K562 (cell line): ENCODE results near the gene SETD7. TPM values are rescaled to one million over a fixed set of nuclear protein-coding genes. Genes with fewer than 3 reads are reported as not detected.

Source experiments
- ATAC-seq: fragments of 200-7000 bp; cut with Tn5 transposase; 3 replicates; pipeline ENCODE4 v1.9.1; 2020; ENCODE audit warnings: moderate library complexity
- BruUV-seq: library from RNA; stranded (reverse); fragments of 400-500 nt; replicated peaks from 2 replicates; lab custom pipeline; 2021; lab: Mats Ljungman, UMichigan
- CTCF ChIA-PET: fragments of 300-600 bp; formaldehyde crosslinking; extraction: SDS; loops from one replicate; lab custom pipeline; 2021; ENCODE audit warnings: low intra/inter-chr PET ratio; lab: Yijun Ruan, JAX
- POLR2A ChIA-PET: fragments of 300-600, 350-650 bp; sonication (Branson Sonifier 250); formaldehyde crosslinking; extraction: SDS; loops from one replicate; lab custom pipeline; 2021; ENCODE audit warnings: antibody characterized with exemption, inconsistent platforms; lab: Yijun Ruan, JAX
- DNase-seq, 4 experiments: peaks; one replicate each; pipeline versions ENCODE4 v3.0.0 to v3.0.0-alpha.2; 2011 to 2018; ENCODE audit warnings: low spot score in 3 of 4, mixed read lengths in 3 of 4; ENCODE audit errors: extremely low read depth in 1 of 4
- FAIRE-seq: peaks from 2 replicates; lab custom pipeline; 2011; peaks lifted over from hg19 to GRCh38; lab: Jason Lieb, UNC
- H2AFZ ChIP-seq: 2 replicates; pipeline ENCODE4 v1.6.0; 2011; ENCODE audit warnings: low read depth, low read length, control low read depth, inconsistent platforms
- H3K27ac ChIP-seq: fragments of 200-600 bp; 3 replicates; pipeline ENCODE4 v1.8.0; 2011; ENCODE audit warnings: low read depth, mild to moderate bottlenecking, control low read depth, inconsistent platforms, low read length, moderate library complexity, mixed read lengths; ENCODE audit errors: extremely low read depth
- H3K27me3 ChIP-seq, 2 experiments: fragments of 300-600 bp in 1 of 2; 2 replicates in 1 of 2; 3 replicates in 1 of 2; pipeline versions ENCODE4 v1.6.0 to v1.8.0; 2011; ENCODE audit warnings: inconsistent platforms in 2 of 2, low read length in 2 of 2, mild to moderate bottlenecking in 1 of 2, mixed read lengths in 1 of 2, moderate library complexity in 1 of 2; ENCODE audit not compliant: control insufficient read depth in 2 of 2, insufficient read depth in 2 of 2
- H3K36me3 ChIP-seq: fragments of 300-600 bp; 3 replicates; pipeline ENCODE4 v1.8.0; 2011; ENCODE audit warnings: mild to moderate bottlenecking, low read length, inconsistent platforms; ENCODE audit not compliant: control insufficient read depth, insufficient read depth
- H3K4me1 ChIP-seq, 2 experiments: fragments of 200-600 bp in 1 of 2; replicated peaks in 1 of 2; 2 replicates in 1 of 2; 3 replicates in 1 of 2; pipeline versions ENCODE4 v1.5.1 to v1.8.0; 2011; ENCODE audit warnings: inconsistent platforms in 2 of 2, low read length in 2 of 2, mild to moderate bottlenecking in 1 of 2, mixed read lengths in 1 of 2, moderate library complexity in 1 of 2; ENCODE audit not compliant: control insufficient read depth in 2 of 2, insufficient read depth in 2 of 2
- H3K4me2 ChIP-seq: 2 replicates; pipeline ENCODE4 v1.6.1; 2011; ENCODE audit warnings: low read length, control low read depth, inconsistent platforms, mixed read lengths; ENCODE audit not compliant: insufficient read depth
- H3K4me3 ChIP-seq: fragments of 200-600 bp; sonication (generic), shearing (Covaris generic); 2 replicates; pipeline ENCODE4 v1.5.1; 2016; ENCODE audit warnings: control low read depth, inconsistent platforms
- H3K79me2 ChIP-seq: fragments of 200-600 bp; 3 replicates; pipeline ENCODE4 v1.8.0; 2011; ENCODE audit warnings: low read length, inconsistent platforms; ENCODE audit not compliant: control insufficient read depth, insufficient read depth
- H3K9ac ChIP-seq, 2 experiments: 2 replicates each; pipeline versions ENCODE4 v1.6.0 to v1.6.1; 2011; ENCODE audit warnings: low read depth in 2 of 2, low read length in 2 of 2, control low read depth in 1 of 2, inconsistent platforms in 1 of 2, mild to moderate bottlenecking in 1 of 2, mixed read lengths in 1 of 2; ENCODE audit not compliant: insufficient read depth in 1 of 2
- H3K9me1 ChIP-seq: one replicate; pipeline ENCODE4 v1.6.0; 2011; ENCODE audit warnings: inconsistent platforms, mild to moderate bottlenecking, low read length, moderate library complexity; ENCODE audit not compliant: control insufficient read depth, insufficient read depth
- H3K9me3 ChIP-seq: replicated peaks from 2 replicates; pipeline ENCODE4 v1.5.1; 2011; ENCODE audit warnings: low read depth, low read length, inconsistent platforms; ENCODE audit not compliant: control insufficient read depth, insufficient read depth
- H4K20me1 ChIP-seq: replicated peaks from 2 replicates; pipeline ENCODE4 v1.6.1; 2011; ENCODE audit warnings: low read length, inconsistent platforms, mixed read lengths; ENCODE audit not compliant: control insufficient read depth, insufficient read depth
- ATF1 ChIP-seq, 2 experiments: fragments of 450-650 bp in 1 of 2; IDR thresholded peaks; 2 replicates each; pipeline ENCODE4 v1.6.1; 2016; ENCODE audit warnings: missing compliant biosample characterization in 1 of 2, missing genetic modification characterization in 1 of 2
- ATF7 ChIP-seq: fragments of 450-650 bp; IDR thresholded peaks from 2 replicates; pipeline ENCODE4 v1.7.1; 2014; ENCODE audit warnings: mild to moderate bottlenecking, moderate library complexity
- CREB1 ChIP-seq, 2 experiments: sonication (generic) in 1 of 2; formaldehyde crosslinking in 1 of 2; IDR thresholded peaks; 2 replicates each; pipeline versions ENCODE4 v1.6.1 to v1.8.0; 2012 to 2022; ENCODE audit warnings: inconsistent platforms in 1 of 2, mild to moderate bottlenecking in 1 of 2, missing genetic modification reagents in 1 of 2, moderate library complexity in 1 of 2
- CREM ChIP-seq: IDR thresholded peaks from 2 replicates; pipeline ENCODE4 v1.6.1; 2014; ENCODE audit warnings: antibody characterized with exemption, low read depth
- SMARCC2 ChIP-seq: fragments of 450-650 bp; IDR thresholded peaks from 2 replicates; pipeline ENCODE4 v1.6.1; 2017; ENCODE audit warnings: antibody characterized with exemption, moderate library complexity, mild to moderate bottlenecking, low read depth
- ZNF3 ChIP-seq: fragments of 250-450 bp; sonication (Bioruptor Pico); IDR thresholded peaks from 2 replicates; pipeline ENCODE4 v1.5.0; 2021; ENCODE audit warnings: mild to moderate bottlenecking, moderate library complexity
- ZNF583 ChIP-seq: fragments of 250-450 bp; sonication (Bioruptor Pico); IDR thresholded peaks from 2 replicates; pipeline ENCODE4 v1.4.0; 2020
- WGBS: fragments of 100-300 bp; shearing (Covaris generic); methylation state at CpG from one replicate; pipeline ENCODE4 v1.1.6; 2016; ENCODE audit warnings: low coverage, mixed read lengths; ENCODE audit not compliant: insufficient coverage; ENCODE audit errors: missing lambda C conversion rate; 5-methylcytosine and 5-hydroxymethylcytosine counted together
- in situ Hi-C: fragments of 300-500 bp; cut with MboI; formaldehyde crosslinking; loops from 4 replicates; pipeline ENCODE4 v1.15.0; 2018; ENCODE audit warnings: inconsistent platforms, mixed read lengths
- intact Hi-C: fragments of 100-400 bp; cut with micrococcal nuclease; formaldehyde crosslinking; loops from 2 replicates; pipeline ENCODE4 v1.14.2; 2022
- polyA plus RNA-seq, 8 experiments: library from polyadenylated mRNA; depleted of rRNA in 4 of 8; stranded (reverse) in 5 of 8; unstranded in 3 of 8; fragments of >200 nt; fragmentation: Nextera tagmentation in 2 of 8; fragmentation: Illumina TruSeq in 1 of 8; extraction: Ambion mirVana in 2 of 8; extraction: Trizol in 1 of 8; gene quantifications; 2 replicates each; pipeline versions ENCODE4 v1.2.1 to v1.2.3, GENCODE V29; 2011 to 2014; ENCODE audit warnings: inconsistent platforms in 1 of 8, missing spikeins in 1 of 8
- total RNA-seq, 7 experiments: library from RNA; depleted of rRNA in 6 of 7; stranded (reverse); fragments of >200 nt in 6 of 7; fragmentation: Illumina TruSeq in 2 of 7; extraction: Trizol in 2 of 7; gene quantifications; 2 replicates each; pipeline versions ENCODE4 v1.2.1 to v1.2.3, GENCODE V29; 2011 to 2021; ENCODE audit warnings: low replicate concordance in 1 of 7
- TF ChIP-seq, protein P1 (sequence below): sonication (generic); formaldehyde crosslinking; IDR thresholded peaks from 2 replicates; pipeline ENCODE4 v1.8.1; 2023; ENCODE audit warnings: mild to moderate bottlenecking, missing genetic modification reagents
- TF ChIP-seq, protein P2 (sequence below), 2 experiments: fragments of 450-650 bp in 1 of 2; sonication (generic) in 1 of 2; formaldehyde crosslinking in 1 of 2; IDR thresholded peaks in 1 of 2; conservative IDR thresholded peaks in 1 of 2; 2 replicates each; pipeline versions ENCODE4 v1.6.1 to v1.8.1; 2016 to 2023; ENCODE audit warnings: mild to moderate bottlenecking in 2 of 2, moderate library complexity in 2 of 2, inconsistent platforms in 1 of 2, missing genetic modification reagents in 1 of 2
- TF ChIP-seq, protein P3 (sequence below): sonication (generic); IDR thresholded peaks from 2 replicates; pipeline ENCODE4 v1.6.1; 2016

Gene SETD7
- total and polyA plus RNA-seq, 9 of the 15 experiments (the other 6 are each of a cell fraction or from before 2014, with no cell fraction given), result 0.37 to 2.4 (median 1.7) TPM

DNA sequence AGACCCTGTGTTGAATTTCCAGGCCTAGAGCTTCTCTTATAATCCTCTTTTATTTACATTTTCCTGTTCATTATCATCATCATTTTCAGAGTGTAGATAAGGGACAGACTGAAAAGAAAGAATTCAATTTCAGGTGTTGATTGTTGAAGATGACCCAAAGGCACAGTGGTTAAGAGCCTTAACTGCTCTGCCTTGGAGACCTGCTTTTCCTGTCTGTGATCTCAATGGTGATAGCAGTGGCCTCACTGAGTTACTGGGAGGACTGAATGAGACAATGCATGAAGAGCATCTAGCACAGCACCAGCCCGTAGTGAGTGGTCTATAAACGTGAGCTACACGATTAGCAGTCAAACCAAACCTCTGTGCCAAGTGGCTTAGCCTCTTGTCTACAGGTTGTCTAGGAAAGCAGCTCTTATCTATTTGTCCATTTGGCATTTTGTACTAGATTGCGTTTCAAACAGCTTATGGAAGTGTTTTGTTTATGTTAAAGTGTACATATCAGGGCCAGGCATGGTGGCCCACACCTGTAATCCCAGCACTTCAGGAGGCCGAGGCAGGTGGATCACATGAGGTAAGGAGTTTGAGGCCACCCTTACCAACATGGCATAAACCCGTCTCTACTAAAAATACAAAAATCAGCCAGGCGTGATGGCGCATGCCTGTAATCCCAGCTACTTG lies 41.5 kb downstream of the SETD7 start (continued):
- TF ChIP-seq, protein P1, sequence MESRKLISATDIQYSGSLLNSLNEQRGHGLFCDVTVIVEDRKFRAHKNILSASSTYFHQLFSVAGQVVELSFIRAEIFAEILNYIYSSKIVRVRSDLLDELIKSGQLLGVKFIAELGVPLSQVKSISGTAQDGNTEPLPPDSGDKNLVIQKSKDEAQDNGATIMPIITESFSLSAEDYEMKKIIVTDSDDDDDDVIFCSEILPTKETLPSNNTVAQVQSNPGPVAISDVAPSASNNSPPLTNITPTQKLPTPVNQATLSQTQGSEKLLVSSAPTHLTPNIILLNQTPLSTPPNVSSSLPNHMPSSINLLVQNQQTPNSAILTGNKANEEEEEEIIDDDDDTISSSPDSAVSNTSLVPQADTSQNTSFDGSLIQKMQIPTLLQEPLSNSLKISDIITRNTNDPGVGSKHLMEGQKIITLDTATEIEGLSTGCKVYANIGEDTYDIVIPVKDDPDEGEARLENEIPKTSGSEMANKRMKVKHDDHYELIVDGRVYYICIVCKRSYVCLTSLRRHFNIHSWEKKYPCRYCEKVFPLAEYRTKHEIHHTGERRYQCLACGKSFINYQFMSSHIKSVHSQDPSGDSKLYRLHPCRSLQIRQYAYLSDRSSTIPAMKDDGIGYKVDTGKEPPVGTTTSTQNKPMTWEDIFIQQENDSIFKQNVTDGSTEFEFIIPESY (CRISPR knock-in tag), result no peak
- no peak for TF ChIP-seq ZNF583 (CRISPR knock-in tag)

DNA sequence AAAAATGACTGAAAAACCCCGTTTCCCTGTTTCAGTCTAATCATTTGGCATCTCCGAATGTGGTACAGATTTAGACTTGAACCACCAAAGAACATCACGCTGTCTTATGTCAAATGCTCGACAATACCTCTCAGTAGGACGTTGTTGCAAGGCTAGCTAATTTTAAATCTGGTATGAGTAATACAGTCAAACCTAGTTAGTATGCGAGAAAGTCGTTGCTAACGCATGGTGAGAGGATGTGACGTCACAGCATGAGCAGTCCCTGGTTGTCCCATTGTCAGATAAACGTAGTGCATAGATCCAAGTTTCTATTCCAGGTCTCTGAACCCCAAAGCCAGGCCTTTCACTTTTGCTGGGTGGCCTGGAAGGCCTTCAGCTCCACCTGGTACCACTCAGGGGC lies 44.7 kb downstream of the SETD7 start:
- ATAC-seq (peak; percentile 54; the same call in 2 of the 3 replicates), FAIRE-seq (peak; percentile 77)
- H3K4me2 ChIP-seq, result peak overlapping the region; percentile 9; the same call in 1 of the 2 replicates
- POLR2A ChIA-PET, result interaction anchor here (0.7 kb wide), 1 partner anchor 45 kb away, joined by 3 read pairs; no protein-coding TSS in a partner anchor
- H3K9ac ChIP-seq, result no peak overlapping the region
- H3K27me3 ChIP-seq, result peaks cover 10 to 13% of the 10 kb centered on the region in 2 experiments
- no peaks in the 10 kb centered on the region for H3K9me3 ChIP-seq
- H4K20me1 ChIP-seq, result 0 out of 2 replicates have a peak, but pooled peaks cover 4% of the 10 kb centered on the region
- no peaks in the 10 kb centered on the region for H3K9me1 ChIP-seq
- CTCF ChIA-PET, result no interaction called here
- no peak overlapping the region for H3K4me3 ChIP-seq
- no peaks in the 10 kb centered on the region for H3K36me3 ChIP-seq
- intact Hi-C loops (no loop called here), in situ Hi-C loops (no loop called here)
- 10% methylated on average over 10 of the region's 10 CpGs for WGBS
- H2AFZ ChIP-seq, result peak overlapping the region; percentile 40; the same call in 1 of the 2 replicates
- no TSS peak for BruUV-seq
- no peaks in the 10 kb centered on the region for H3K79me2 ChIP-seq
- no peaks in the 10 kb centered on the region; a peak in 2 of 5 replicates for H3K4me1 ChIP-seq
- no peak overlapping the region for H3K27ac ChIP-seq
- peak; percentile 87 for TF ChIP-seq CREM
- peak; percentile 42; the same call in 1 of the 2 replicates for TF ChIP-seq ATF7
- no peak for TF ChIP-seq ZNF3 (CRISPR knock-in tag)
- TF ChIP-seq CREB1 (IDR thresholded peaks at IDR 0.05), result peak; percentile 68
- peak; percentile 31; the same call in 1 of the 2 replicates for TF ChIP-seq CREB1 (CRISPR knock-in tag; IDR thresholded peaks at IDR 0.05)
- TF ChIP-seq, protein P2, sequence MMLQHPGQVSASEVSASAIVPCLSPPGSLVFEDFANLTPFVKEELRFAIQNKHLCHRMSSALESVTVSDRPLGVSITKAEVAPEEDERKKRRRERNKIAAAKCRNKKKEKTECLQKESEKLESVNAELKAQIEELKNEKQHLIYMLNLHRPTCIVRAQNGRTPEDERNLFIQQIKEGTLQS (IDR thresholded peaks at IDR 0.05), result peak; percentile 47
- TF ChIP-seq, protein P2 (CRISPR knock-in tag; conservative IDR thresholded peaks at IDR 0.05), result no peak
- TF ChIP-seq, protein P3, sequence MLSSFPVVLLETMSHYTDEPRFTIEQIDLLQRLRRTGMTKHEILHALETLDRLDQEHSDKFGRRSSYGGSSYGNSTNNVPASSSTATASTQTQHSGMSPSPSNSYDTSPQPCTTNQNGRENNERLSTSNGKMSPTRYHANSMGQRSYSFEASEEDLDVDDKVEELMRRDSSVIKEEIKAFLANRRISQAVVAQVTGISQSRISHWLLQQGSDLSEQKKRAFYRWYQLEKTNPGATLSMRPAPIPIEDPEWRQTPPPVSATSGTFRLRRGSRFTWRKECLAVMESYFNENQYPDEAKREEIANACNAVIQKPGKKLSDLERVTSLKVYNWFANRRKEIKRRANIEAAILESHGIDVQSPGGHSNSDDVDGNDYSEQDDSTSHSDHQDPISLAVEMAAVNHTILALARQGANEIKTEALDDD, result peak; percentile 75
- no peak for TF ChIP-seq ATF1 (CRISPR knock-in tag; IDR thresholded peaks at IDR 0.05)
- peak; percentile 90 for TF ChIP-seq ATF1 (tag; IDR thresholded peaks at IDR 0.05)
- no peak for TF ChIP-seq SMARCC2
- TF ChIP-seq, all 486 proteins: peak for 6
- DNase-seq, result peak in 2 of 4 experiments; percentile 16 to 20
